Measurements from ENCODE around the gene TMEM108.

Gene TMEM108

DNA sequence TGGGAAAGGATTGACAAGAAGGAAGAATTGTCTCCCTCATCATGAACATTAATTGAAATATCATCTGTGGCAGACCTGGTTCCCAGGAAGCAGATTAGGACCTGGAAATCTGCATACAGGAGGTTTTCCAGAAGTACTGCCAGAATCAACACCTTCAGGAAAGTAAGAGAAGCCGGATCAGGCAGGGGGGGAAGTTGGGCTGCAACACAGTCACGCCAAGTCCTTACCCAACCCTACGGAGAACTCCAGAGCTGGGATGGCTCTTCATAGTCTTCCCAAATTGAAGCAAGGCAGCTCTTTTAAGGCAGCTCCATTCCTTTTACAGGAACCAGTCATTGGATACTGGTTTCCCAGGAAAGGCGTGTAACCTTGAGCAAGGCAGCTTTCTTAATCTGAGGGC lies 326.5 kb downstream of the TMEM108 start:
- no peak for DNase-seq

DNA sequence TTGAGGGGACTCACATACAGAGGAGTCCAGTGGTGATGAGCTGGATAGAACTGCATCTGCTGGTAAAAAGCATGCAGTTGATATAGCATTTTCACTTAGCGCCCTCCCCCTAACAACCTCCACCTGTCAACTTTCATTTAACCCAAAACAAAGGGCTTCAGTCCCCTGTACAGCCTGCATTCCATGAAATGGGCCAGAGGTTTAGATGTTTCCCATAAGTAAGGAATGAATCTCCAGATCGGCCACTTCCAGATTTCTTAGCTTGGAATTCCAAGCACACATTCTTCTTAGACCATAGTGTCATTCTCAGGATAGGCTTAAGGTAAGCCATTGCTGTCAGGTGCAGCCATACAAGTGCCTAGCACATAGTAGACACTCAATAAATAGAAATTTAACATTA lies 328.7 kb downstream of the TMEM108 start:
- no peak for DNase-seq

DNA sequence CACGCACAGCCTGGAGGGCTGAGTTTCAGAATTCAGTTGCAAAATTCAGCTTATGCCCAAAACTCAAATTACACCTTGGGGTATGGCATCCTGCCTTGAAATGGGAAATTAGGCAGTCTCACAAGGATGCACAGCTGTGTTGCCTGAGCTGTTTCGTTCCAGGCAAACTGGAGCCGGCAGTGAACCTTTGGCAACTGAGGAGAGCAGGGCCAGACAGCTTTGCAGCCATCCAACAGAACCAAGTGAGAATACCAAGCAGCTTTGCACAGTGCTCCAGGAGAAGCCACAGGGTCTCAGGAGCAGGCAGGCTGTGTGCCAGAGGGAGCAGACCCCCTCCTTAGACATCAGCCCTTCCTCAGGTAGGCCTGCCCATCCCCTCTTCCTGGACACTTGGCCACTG lies 329.2 kb downstream of the TMEM108 start:
- DNase-seq: no peak

DNA sequence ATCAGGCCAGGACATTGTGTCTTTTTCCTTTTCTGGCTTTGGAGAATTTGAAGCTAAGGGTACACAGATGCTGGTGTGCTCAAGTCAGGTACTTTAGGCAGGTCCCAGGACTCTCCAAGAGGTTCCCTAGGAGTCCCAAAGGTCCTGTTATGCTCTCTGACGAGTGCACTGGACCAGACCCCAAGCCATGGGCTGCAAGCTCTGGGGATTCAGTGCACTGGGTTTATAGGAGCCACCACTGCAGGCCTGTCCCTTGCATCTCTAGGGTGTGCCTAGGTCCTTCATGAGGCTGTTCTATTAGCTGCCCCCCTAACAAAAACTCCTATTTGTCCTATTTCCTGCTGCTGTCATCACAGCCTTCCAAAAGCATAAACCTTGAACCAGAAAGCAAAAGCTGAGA lies 329.8 kb downstream of the TMEM108 start:
- DNase-seq: no peak

DNA sequence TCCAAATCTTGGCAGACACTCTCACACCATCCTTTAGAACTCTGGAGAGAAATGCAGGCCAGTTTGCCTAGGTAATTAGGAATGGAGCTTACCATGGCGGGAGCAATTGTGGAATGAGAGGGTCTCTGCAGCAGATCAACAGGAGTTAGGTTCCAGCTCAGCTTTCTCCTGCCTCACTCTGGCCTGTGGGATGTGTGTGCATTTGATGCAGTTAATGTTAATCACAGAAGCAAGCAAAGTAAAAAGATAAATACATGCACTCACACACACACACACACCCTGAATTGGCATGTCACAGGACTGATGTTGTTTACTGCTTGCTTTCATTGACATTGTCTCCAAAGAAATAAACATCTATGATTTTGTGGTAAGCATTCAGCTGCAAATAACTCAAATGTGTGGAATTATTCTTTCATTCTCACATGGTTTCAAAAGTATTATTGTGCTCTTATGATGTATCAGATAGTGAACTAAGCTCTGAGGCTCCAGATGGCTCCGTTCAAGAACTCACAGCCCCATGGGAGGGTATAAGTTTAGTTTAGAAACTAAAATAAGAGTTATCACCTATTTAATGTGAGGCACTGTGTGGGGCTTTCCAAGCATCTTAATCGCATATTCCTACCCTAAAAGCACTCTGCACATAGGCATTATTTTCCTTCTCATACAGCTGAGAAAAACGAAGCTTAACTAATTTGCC lies 330.3 kb downstream of the TMEM108 start:
- DNase-seq: no peak

DNA sequence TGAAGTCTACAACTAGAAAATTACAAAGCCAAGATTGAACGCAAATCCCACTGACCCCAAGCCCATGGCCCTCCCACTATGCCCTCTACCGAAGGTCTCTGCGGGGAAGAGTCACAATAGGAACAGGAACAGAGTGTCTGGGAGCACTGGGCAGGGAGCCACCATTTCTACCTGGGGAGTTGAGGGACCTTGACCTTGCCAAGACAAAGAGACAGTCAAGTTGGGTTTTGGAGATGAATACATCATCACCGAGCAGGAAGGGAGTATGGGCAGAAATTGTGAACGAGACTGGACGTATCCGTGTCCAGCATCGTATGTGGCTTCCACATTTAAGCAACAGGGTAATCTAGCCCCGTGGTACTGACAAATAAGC lies 330.9 kb downstream of the TMEM108 start:
- no peak for DNase-seq

DNA sequence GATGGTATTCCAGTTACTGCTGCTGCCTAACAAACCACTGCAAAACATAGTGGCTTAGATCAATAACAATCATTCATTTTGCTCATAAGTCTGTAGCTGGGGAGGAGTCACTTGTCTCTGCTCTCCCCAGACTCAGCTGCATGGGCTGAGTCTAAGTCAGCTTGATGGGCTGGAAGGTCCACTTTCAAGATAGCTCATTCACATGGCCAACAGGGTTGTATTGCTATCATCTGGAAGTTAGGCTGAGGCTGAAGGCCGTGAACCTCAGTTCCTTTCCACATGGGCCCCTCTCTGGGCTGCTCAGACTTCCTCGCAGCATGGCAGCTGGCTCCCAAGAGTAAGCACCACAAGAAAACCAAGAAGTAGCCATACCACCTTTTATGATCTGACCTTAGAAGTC lies 333.0 kb downstream of the TMEM108 start:
- no peak for DNase-seq

DNA sequence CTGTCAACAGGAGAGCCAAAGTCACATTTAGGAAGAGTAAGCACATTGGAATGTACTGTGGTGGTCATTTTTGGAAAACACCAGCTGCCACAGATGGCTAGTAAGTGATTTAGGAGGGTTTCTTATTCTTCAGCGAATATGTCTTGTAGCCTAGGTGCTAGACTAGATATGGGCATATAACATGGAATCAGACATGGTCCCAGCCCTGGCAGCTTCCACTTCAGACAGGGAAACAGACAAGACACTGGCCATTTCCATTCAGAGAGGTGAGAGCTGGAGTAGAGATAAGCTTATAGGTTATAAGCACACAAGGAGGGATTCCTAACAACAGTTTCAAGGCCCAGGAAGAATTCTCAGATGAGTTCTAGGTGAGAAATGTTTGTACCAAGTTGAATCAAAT lies 333.5 kb downstream of the TMEM108 start:
- no peak for DNase-seq

DNA sequence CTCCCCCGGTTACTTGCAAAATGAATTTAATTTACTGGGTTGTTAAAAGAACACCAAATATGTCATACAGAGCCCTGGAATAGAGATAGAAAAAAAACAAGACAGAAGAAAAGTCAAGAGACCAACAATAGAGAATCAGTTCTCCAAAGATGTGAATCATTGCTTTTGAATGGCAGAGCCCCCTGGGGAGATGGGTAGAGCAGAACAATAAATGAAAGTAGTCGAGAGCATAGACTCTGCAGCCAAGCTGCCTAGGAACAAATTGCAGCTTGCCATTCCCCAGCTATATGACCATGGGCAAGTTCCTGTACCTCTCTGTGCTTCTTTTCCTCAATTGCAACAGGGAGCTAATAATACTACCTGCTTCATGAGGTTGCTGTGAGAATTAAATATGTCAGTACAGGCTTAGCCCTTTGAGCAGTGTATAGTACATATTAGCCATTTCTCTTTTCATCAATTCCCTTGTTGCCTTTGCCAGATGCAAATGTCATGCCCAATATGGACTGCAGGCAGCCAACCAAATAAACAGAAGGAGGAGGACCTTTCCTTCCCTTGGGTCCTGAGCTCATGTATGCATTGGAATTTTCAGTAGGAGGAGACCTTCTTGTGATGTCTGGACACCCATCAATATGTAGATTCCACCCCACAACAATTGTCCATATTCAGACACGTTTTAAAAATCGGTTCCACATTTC lies 336.7 kb downstream of the TMEM108 start:
- peak; percentile 57 for DNase-seq

DNA sequence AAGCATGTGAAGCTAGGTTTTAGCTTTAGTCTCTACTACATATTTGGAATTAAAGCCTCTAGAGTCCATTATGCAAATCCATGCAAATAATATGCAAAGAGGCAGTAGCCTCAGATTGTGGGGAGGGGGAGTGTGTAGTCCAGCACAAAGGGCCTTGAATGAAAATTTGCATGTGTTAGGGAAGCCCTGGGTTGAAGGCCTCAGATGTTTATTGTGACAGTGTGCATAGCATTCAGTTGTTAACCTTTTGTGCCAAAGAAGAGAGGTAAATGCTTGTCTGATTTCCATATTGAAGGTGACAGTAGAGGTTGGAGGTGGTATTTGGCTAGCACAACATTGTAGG lies 337.2 kb downstream of the TMEM108 start:
- no peak for DNase-seq

DNA sequence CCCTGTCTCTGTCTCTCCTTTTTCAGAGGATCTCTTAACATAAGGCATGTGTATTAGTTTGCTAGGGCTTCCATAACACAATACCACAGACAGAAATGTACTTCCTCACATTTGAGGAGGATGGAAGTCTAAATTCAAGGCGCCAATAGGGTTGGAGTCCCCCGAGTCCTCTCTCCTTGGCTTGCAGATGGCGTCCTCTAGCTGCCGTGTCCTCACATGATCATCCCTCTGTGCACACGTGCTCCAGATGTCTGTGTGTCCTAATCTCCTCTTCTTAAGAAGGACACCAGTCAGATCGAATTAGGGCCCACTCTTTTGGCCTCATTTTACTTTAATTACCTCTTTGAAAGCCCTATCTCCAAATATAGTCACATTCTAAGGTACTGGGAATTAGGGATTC lies 338.6 kb downstream of the TMEM108 start:
- peak; percentile 23 for DNase-seq

DNA sequence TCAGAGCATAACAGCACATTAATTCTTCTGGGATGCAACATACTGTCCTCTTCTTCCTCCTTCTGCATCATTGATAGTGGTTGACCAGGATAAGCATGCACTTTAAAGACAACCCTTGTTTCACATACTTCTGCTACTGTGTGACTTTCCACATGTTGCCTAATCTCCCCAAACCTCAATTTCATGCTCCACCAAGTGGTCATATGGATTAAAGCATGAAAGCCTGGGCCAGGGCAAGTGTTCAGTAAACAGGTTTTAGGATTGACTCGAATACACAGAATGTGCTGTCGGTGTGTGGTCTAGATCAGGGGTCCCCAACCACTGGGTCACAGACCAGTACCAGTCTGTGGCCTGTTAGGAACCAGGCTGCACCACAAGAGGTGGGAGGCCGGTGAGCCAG lies 339.2 kb downstream of the TMEM108 start:
- peak; percentile 62 for DNase-seq

DNA sequence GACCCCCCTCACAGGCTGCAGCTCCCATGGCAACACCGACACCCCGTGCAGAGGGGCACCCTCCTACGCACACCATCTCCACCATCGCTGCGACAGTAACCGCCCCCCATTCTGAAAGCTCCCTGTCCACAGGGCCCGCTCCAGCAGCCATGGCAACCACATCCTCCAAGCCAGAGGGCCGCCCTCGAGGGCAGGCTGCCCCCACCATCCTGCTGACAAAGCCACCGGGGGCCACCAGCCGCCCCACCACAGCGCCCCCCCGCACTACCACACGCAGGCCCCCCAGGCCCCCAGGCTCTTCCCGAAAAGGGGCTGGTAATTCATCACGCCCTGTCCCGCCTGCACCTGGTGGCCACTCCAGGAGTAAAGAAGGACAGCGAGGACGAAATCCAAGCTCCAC lies 341.7 kb downstream of the TMEM108 start:
- no peak for DNase-seq

DNA sequence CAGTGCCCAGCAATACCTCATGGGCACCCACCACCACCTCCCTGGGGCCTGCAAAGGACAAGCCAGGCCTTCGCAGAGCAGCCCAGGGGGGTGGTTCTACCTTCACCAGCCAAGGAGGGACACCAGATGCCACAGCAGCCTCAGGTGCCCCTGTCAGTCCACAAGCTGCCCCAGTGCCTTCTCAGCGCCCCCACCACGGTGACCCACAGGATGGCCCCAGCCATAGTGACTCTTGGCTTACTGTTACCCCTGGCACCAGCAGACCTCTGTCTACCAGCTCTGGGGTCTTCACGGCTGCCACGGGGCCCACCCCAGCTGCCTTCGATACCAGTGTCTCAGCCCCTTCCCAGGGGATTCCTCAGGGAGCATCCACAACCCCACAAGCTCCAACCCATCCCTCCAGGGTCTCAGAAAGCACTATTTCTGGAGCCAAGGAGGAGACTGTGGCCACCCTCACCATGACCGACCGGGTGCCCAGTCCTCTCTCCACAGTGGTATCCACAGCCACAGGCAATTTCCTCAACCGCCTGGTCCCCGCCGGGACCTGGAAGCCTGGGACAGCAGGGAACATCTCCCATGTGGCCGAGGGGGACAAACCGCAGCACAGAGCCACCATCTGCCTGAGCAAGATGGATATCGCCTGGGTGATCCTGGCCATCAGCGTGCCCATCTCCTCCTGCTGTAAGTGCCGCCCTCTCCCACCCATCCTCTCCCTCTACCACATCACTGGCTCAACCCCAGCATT lies 342.5 kb downstream of the TMEM108 start:
- DNase-seq: no peak

DNA sequence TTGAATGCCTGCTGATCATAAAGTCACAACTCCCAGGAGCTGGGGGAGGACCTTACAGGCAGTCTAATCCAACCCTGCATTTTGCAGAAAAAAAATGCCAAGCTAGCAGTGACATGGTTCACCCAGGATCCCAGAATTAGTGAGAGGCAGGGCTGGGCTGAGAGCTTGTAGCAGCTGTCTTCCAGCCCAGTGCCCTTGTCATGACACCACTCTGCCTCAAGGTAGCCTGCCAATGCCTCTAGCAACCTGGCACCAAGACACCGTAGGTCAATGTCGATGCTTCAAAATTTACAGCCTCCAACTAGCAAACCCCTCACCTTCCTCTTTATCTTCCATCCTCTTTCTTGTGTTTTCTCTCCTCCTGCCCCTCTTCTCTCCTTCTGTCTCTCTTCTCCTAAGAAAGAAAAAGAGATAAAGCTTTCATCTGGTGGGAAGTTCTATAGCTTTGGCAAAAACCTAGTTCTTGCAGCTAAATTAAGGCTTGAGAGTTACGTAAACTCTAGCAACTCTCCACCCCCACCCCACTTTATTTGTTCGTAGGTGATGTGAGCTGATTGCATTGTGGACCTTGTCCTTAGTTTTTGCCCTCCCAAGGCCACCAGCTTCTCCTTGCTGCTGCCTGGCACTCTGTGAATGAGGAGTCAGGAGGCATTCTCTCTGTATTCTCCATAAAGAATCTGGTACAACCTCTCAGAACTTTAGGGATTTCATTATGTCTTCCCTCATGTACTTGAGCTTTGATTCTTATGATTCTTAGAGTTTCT lies 343.3 kb downstream of the TMEM108 start:
- no peak for DNase-seq

DNA sequence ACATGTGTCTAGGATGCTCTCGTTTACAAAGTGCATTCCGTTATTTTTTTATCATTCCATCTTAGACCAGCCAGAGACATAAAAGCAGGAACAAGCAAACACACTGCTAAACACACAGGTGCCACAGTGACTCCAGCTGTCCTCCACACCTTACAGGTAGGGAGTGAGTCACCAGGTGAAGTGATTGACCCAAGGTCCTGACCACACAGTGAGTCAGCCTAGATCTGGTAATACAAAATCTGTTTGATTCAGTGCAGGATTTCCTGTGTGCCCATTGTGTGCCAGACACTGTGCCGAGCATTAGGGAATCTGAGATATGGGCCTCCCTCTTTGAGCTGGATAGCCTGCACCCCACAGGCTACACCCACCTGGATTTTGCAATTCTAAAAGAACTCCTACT lies 345.0 kb downstream of the TMEM108 start:
- DNase-seq: no peak

DNA sequence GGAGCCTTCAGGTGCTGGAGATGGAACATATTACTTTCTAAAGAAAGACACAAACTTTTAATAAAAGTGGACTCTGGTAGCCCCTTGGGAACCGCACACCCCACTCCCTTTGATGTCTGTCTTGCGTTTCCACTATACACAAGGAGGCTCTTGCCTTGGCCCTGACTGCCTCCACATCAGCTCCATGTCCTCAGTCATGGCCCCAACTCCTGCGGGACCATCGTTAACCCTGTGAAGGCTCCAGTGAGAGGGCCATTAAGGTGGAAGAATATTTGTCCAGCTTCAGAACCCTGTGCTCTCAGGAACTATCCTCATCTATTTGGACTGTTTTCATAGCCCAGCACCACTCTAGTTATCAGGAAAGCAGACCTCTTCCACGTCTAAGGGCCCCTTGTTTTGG lies 345.6 kb downstream of the TMEM108 start:
- no peak for DNase-seq

DNA sequence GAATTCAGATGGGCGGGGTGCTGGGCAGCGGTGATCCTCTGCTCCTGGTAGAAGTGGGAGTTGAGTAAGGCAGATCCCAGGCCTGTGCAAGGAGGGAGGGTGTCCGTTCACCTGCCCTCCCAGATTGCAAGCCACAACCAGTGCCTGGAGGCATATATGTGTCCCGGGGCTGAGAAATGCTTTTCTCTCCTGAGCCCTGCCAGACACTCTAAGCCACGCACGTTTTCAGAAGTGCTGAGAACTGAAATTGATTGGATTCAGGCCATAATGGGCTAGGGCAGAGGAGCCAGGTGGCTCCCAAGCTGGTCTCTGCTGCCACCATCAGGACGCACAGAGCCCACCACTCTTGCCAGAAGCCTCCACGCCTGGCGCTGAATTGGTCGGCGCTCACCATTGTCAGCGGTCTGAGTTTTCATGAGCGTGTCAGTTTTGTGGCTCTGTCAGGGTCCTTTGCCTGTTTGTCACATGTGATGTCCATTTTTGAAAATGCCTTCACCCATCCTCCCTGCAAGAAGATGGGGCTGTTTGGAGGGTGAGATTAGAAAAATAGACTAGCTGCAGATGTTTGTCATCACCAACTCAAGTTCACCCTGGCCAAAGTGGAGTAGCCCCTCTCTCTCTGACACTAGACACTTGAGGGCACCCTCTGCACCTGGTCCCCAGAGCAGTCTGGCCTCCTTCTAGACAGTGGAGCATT lies 346.3 kb downstream of the TMEM108 start:
- peak; percentile 69 for DNase-seq

DNA sequence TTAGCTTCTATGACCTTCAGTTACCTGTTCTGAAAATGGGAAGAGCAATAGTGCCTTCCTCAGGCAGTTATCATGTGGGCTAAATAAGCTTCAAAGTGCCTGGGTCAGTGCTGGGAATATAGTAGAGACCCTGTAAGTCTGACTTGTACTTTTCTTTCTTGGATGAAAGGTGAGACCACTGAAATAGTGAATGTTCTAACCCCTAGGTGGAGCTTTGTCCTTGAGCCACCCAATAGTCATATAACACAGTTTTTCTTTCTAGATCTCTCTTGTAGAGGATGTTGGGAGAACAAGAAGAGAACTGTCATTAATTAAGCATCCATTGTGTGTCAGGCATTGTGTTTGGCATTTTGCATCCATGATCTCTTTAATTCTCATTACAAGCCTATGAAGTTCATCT lies 348.7 kb downstream of the TMEM108 start:
- no peak for DNase-seq

DNA sequence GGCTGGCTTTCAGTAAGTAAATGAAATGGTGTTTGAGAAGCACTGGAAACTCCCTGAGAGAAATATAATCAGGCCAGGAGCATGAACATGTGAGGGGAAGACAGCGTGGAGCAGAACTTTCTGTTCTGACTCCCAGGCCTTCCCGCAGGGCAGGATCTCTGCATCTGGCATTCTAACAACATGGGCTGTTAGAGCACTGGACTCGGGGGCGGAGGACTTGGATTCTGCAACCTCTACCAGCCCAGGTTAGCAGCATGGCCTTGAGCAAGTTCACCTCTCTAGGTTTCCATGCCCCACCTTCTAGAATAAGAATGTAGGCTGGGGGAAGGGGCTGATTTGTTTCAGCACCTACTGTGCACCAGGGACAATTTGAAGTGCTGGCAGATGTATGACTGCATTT lies 349.1 kb downstream of the TMEM108 start:
- no peak for DNase-seq

DNA sequence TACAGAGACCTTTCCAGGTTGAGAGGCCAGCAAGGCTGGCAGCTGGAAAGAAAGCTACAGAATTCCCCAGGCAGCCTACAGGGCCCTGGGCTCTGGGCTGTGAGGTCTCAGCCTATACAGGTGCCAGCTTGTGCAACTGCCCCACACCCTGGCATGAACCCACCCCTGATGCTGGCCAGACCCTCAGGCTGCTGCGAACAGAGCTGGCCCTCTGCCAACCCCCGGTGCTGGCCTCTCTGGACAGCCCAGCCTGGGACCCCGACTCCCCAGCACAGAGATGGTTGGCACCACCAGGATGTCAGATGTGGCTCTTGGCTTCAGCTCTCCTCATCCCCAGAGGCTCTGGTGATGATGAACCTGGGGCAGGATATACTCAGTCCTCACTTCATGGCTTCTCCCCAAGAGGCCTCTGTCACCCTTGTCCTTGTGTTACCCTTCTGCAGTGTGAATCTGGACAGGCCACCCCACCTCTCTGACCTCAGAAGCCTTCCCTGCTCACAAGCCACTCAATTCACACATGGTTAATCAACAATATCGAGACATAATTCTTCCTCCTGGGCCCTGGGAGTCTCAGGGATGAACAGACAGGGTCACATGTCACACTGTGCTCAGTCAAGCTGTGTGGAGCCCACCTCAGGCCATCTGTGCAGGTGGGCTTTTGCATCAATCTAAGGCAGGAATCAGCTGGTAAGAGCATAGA lies 350.7 kb downstream of the TMEM108 start:
- no peak for DNase-seq

DNA sequence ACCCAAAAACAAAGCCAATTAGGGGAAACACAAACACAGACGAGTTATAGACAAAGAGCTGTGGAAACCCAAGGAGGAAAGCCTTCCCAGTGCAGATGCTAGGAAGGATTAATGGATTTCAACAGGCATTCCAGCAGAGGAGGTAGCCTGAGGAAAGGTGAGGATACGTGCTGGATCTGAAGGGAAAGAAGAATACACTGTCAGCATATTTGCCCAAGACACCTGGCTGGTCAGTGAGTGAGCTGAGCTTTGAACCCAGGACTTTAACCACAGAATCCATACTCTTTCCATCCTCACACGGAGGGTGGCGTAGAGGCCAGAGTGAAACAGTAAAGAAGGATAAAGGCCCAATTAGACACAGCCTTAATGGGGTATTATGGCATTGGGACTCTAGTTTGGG lies 352.5 kb downstream of the TMEM108 start:
- no peak for DNase-seq

Measured in fibroblast of skin of scalp (primary cell).